H4 (cell line): ENCODE measurements around the gene NFATC2. TPM values are rescaled to one million over a fixed set of nuclear protein-coding genes. Genes with fewer than 3 reads are reported as not detected.
"Not testable (repeated sequence)": the region's sequence is repeated elsewhere in the genome, so short reads cannot be mapped to it uniquely, and the experiment has no call there.

ENCODE experiments used
- DNase-seq: peaks from one replicate; pipeline ENCODE4 v3.0.0-alpha.2; 2015; ENCODE audit warnings: low spot score
- total RNA-seq: library from RNA; depleted of rRNA; stranded (reverse); fragments of >200 nt; shearing (Covaris generic); gene quantifications from 2 replicates; pipeline ENCODE4 v1.2.3, GENCODE V29; 2014

The NFATC2 gene
- total RNA-seq, 1 experiment from 2014 or later: 0.23 TPM

DNA sequence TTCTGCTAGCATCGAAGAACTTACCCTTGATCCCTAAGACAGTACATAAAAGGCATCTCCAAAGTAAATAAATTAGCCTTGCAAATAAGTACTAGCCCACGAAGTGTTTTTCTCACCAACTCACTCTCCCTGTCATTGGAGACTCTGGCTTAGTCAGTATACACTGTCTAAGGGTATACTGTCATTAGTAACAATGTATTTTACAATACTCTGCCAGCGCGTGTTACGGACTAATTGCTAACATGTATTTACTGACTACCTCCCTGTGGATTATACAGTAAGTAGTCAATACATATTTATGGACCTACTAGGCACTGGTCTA is 72.1 kb downstream of the NFATC2 start:
- DNase-seq: no peak

DNA sequence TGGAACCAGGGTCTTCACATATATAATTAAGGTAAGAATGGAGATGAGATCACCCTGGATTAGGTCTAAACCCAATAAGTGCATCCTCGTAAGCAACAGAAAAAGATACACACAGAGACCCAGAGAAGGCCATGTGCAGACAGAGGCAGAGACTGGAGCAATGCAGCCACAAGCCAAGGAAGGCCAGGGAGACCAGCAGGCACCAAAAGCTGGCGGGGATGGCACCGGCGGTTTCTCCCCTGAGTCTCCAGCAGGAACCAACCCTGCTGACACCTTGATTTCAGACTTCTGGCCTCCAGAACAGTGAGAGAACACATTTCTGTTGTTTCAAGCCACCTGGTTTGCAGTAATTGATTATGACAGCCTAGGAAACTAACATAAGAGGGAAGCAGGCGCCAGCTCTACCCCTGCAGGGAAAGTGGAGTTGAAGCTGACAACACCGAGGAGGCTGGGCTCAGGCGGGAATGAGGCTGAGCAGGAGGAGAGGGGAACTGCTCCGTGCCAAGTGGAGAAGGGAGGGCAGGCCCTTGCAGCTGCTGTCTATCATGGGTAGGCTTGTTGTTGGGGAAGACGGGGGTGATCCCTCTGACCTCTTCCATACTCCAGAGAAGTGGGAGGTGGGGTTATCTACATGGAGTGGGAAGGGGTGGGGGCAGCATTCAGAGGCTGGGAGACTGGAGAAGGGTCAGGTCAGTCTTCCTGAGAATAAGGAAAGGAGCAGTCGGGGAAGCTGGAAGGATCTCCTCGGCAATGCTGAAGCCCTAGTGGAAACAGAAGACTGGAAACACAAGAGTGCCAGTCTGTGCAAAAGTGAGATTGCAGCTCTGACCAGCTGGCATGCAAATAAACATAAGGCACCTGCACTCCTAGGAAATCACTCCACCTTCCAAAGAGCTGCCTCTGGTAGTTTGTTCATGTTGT is 72.7 kb downstream of the NFATC2 start:
- no peak for DNase-seq

DNA sequence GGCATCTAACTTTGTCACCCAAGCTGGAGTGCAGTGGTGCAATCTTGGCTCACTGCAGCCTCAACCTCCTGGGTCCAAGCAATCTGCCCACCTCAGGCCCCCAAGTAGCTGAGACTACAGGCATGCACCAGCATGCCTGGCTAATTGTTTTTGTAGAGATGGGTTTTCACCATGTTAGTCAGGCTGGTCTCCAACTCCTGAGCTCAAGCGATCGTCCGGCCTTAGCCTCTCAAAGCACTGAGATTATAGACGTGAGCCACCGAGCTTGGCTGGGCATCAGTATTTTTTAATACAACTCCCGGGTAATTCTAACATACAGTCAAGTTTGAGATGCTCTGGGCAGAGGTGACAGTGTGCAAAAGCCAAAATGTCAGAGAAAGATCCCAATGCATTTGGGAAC is 73.5 kb downstream of the NFATC2 start:
- DNase-seq: no peak

DNA sequence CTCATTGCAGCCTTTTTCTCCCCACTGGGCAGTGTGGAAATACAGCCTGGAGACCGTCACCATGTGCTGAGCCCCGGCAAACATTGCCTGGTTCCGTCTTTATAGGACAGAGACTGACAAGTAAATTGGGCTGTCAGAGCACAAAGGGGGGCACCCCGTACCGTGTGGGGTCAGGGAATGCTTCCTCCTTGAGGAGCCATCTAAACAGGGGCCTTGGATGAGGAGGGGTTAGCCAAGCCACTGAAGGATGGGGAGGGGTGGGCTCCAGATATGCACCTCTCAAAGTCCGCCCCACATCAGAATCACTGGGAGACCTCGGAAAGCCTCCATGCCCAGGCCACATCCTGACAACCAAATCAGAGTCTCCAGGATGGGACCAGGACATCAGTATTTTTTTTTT is 73.9 kb downstream of the NFATC2 start:
- no peak for DNase-seq

DNA sequence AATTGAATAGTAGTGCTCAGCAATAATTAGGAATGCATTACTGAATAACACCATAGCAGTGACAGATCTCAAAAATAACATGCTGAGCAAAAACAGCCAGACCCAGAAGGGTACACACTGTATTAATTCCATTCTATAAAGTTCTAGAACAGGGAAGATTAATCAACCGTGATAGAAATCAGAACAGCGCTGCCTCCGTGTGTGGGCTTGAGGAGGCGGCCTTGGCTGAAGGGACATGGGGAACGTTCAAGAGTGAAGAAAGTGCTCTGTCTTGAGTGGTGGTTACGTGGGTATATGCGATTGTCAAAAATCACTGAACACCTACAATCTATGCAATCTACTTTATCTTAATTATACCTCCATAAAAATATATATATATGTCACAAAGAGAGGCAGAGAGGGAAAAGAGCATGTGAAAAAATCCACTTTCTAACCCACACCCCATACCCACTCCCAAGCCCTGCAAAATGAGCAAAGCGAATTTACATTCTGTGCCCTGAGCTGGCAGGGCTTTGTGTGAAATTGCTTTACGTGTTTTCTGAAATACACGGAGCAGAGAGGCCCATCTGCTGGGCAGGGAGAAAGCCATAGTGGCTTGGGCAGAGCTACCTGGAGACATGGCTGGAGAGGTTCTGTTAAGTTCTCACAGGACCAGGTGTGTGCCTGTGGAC is 74.4 kb downstream of the NFATC2 start:
- no peak for DNase-seq

DNA sequence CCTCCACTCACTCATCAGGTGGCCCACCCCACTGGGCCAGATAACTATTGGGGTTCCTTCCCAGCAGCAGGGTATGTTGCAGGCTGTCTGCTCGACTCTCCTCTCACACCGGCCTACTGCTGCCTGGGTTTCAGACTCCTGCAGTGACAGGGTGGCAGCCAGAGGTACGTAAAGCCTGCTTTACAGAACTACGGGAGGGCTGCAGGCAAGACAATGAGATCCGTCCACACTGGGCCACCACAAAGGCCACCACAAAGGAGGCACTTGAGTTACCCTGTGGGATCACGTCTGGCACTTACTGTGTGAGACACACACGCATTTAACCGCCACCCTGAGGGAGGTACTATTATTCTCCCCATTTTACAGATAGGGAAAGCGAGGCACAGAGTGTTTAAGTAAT is 78.5 kb downstream of the NFATC2 start:
- DNase-seq: no peak

DNA sequence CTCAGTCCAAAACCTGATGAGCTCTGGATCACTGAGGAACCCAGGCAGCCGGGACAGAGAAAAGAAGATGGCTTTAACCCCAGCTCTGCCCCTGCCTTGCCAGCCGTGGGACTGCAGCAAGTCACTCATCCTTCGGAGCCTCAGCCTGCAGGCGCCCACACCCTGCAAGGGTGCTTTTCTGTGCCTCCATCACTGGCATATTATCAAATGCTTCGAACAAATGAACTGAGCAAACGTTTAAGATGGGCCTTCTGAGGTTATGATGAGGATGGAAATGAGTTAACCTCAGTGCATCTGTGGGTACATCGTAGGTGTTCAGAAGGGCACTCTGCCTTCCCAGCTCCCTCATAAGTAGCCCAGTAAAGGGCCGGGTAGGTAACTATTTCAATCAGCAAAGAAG is 79.0 kb downstream of the NFATC2 start:
- DNase-seq: no peak

DNA sequence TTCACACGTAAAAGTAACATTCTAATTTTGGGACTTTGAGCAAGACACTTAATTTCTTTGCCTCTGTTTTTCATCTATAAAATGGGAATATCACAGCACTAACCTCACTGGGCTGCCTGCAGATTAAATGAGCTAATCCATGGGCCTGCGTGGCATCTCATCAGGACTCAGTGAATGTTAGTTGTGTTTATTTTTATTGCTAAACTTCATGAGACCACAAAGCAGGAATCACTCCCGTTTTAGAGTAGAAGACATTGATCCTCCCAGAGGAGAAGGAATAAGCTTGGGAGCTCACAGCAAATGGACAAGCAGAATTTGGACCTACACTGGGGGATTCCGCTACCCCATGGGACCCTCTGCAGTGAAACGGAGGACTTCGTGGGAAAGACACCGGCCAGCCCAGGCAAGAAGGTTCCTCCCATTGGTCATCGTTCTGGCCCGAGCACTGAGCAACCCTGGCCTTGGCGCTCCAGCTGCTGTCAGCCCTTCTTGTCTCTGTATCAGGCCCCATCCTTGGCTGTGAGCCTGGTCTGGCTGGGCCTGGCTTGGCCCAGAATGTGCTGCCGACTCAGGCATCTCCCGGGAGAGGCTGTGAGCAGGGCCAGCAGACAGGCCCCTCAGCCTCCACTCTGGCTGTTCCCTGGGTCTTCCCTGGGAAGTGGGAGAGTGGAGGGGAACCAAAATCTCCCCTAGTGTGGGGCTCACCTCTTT is 79.8 kb downstream of the NFATC2 start:
- DNase-seq: no peak

DNA sequence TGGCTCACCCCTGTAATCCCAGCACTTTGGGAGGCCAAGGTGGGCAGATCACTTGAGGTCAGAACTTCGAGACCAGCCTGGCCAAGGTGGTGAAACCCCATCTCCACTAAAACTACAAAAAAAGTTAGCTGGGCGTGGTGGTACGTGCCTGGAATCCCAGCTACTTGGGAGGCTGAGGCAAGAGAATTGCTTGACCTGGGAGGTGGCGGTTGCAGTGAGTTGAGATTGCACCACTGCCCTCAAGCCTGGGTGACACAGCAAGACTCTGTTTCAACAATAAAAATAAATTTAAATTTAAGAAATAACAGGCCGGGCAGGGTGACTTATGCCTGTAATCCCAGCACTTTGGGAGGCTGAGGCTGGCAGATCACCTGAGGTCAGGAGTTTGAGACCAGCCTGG is 80.7 kb downstream of the NFATC2 start:
- not testable (repeated sequence) for DNase-seq

DNA sequence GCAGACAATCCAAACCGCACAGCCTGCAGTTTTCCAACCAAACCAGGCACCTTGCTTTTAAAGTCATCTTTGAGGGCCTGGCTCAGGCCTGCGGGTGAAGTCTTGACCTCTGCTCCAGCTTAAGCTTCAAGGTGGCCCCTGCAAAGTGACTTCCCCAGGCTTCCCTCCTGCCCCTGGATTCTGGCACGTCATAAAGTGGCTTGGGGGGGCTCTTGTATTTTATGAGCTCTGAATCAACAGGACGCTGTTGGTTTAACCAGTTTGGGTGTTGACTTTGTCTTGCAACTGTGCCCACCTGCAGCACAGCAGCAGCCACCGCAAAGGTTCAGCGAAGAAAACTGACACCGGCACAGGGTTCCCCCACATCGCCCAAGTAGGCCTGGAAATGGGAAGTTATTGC is 81.2 kb downstream of the NFATC2 start:
- no peak for DNase-seq

DNA sequence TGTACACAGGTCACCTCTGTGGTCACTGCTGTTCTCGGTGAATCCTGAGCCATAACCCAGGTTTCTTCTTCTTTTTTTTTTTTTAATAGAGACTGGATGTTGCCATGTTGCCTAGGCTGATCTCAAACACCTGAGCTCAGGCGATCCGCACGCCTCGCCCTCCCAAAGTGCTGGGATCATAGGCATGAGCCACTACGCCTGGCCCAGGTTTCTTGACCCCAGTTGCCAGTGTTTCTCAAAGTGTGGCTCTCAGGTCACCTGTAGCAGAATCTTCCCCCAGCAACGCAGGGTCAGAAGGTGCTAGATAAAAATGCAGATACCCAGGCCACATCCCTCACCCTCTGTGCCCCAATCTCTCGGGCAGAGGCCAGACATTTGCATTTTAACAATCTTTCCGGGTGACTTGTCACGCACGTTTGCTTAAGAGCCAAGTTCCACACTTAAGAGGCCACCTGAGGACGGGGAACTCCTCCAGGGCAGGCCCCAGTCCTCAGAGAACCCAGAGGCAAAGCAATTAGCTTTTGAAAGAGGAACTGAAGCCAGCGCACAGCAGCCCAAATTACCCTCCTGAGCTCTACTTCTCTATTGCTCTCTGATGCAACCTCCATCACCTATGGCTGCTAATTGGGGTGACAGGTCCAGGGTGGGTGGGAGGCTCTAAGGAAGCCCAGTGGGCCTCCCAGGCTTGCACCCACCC is 81.8 kb downstream of the NFATC2 start:
- no peak for DNase-seq

DNA sequence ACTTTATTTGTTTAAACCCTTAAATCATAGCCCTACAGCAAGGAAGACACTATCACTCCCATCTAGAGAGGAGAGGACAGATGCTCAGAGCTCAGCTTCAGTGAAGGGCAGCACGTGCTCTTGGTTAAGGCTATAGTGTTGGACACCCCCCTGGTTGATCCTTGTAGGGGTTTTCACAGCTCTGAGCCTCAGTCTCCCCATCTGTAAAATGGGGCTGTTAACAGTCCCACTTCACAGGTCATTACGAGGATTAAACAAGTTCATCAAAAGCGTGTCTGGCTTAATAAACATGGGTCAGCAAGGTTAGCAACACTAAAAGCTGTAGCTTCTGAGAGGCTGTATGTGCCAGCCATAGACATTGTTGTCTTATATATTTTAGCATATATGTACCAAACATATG is 82.4 kb downstream of the NFATC2 start:
- no peak for DNase-seq

DNA sequence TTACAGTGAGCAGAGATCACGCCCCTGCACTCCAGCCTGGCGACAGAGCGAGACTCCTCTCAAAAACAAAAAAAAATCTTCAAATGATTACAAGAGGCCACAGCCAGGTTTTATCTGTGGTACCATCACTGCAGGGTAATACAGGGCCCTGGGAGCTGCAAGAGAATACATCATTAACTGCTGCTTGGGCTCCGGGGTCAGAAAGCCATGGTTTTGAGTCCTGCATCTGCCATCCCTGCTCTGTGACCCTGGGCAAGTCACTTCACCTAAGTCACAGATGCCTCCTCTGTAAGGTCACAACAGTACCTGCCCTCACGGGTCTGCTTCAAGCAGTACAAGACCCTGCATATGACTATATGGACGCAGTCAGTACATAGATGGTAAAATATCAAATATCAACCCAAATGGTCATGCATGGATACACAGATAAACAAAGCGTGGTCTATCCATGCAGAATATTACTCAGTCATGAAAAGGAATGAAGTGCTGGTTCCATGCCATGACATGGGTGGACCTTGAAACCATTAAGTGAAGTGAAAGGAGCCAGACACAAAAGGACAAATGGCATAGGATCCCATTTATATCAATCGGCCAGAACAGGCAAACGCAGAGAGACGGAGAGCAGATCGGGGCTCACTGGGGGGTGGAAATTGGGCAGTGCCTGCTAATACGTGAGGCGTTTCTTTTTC is 83.6 kb downstream of the NFATC2 start:
- DNase-seq: no peak

DNA sequence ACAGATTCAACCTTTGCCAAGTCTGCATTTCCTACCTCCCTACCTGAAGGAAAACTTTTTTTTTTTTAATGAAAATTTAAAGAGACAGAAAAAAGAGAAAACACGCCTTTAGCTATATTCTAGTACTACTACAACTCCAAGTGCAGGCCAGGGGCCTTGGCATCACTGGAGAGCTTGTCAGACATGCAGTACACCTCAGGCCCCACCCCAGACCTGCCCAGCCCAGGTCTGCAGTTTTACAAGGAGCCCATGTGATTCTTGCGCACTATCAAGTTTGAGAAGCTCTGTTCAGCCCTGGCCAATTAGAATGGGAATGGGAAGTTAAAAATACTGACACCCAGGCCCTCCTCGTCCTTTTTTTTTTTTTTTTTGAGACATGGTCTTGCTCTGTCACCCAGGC is 85.0 kb downstream of the NFATC2 start:
- no peak for DNase-seq

DNA sequence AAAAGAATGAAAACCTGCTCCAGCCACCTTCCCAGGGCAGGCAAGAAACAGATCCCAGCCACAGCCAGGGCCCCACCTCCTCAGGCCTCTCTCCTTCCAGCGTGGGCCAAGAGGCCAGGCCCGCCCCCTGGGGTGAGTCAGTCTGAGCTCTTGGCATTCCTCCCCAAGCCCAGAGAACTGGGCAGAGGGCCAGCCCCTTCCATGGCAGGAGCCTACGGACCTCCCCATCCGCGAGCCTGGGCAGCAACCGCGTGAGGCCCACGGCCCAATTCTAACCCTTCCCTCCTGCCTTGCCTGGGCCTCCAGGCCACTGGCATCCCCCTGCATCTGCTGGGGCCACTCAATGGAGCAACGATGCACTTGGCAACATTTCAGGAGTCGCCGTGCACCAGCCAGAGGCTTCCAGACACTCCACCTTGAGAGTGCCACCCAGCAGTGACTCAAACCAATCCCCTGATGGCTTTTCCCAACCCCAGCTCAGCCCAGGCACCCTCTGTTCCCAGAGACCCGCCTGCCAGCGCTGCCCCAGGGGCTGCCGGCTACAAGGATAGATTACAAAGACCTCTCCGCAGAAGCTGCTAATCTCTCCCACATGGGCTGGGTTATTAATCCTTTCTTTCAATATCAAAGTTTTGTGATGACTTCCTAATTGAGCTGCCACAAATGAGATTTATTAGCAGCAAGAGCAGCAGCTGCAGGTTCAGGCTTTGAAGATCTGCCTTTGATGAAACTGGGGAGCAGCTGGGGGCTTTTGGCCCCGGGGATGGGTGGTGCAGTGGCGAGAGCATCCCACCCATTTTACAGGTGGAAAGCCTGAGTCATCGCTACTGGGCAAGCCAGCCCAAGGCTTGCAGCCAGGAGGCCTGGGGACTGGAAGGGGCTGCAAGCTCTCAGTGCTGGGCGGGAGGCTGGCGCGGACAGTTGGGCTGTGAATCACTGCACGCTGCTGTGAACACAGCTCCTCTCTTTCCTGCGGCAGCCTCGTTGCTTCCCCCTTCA is 85.7 kb downstream of the NFATC2 start:
- DNase-seq: peak; percentile 93

DNA sequence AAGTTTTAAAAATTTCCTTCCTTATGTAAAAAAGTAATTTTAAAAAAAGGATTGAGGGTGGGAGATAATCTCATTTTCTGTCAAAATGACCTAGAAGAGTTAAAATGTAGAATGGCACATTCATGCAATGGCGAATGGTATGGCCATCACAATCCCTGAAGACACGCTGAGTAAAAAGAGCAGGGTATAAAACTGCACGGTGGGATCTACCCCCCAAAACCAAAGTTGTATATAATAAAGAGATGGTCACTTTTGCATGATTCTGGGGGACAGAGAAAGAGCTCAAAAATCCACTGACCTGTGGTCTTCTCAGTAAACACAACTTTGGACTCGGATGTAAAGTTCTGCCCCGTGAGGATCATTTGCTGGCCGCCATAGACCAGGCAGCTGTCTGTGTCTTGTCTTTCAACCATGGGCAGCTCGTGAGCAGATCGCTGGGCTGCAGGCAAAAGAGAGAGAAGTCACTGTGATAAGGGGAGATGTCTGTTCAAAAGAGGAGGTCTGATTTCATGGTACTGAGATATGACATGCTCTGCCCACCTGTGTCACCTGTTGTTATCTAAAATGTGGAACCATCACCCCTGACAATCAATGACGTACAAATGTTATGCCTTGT is 88.2 kb downstream of the NFATC2 start:
- DNase-seq: no peak

DNA sequence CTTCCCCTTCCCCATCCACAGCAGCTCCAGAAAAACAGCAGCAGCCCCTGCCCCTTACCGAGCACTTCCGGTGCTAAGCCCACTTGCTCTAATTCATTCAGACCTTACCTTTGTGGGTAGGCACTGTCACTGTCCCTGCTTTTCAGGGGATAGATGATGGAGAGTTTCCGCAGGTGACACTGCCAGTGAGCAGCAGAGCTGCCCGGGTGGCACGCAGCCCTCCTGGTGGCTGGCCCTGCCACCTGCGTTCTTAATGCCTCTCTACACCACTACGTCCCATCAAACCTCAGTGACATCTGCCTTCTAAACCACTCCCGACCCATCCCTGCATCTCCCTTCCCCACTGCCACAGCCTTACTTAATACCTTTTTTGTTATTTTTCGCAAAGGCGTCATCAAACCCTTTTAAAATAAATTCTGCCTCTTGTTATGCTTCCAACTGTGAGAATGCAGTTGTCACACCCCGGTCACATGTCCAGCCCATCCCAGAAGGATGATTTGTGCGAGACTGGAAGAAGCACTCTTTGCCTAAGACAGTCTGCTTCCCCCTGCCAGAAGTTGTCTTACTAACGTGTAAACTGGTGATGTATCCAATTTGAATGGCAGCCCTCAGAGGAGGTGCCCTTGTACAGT is 89.7 kb downstream of the NFATC2 start:
- DNase-seq: no peak

DNA sequence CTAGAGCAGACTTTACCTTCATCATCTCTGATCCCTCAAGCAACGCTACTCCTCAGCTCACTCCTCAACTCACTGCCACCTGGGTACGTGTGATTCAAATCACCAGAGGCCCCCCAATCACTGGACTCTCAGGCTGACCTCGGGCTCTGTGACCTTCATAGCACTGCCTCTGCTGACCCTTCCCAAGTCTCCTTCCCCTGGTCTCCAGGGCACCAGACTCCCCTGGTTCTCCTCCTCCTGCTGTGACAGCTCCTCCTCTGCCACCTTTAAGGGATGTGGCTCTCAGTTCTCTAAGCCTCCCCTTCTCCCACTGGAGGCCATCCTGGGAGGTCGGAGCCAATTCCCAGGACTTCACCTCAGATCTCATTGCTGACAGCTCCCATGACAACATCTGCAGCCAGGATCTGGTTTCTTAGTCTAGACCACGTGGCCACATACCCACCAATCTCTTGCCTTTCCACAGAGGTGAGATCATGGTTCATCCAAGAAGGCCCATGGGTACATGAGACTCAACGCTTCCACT is 90.4 kb downstream of the NFATC2 start:
- DNase-seq: no peak

DNA sequence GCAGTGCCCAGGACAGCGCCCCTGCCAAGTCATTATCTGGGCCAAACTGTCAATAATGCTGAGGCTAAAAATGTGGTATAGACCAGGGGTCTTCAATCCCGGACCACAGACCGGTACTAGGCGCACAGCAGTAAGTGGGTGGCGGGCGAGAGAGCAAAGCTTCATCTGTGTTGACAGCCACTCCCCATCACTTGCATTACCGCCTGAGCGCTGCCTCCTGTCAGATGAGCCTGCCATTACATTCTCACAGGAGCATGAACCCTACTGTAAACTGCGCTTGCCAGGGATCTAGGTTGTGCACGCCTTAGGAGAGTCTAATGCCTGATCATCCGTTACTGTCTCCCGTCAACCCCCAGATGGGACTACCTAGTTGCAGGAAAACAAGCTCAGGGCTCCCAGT is 91.0 kb downstream of the NFATC2 start:
- no peak for DNase-seq
